DND-41 (cell line): ENCODE data around the gene CDH23.

Experiments used
- EZH2 ChIP-seq: IDR thresholded peaks from 3 replicates; pipeline ENCODE4 v1.6.1; 2012; ENCODE audit warnings: borderline replicate concordance, low read depth, mild to moderate bottlenecking, moderate library complexity, low read length, inconsistent platforms; ENCODE audit not compliant: severe bottlenecking
- TF ChIP-seq, protein P1 (sequence below): IDR thresholded peaks from 2 replicates; pipeline ENCODE4 v1.5.1; 2012; ENCODE audit warnings: borderline replicate concordance, low read length, moderate library complexity, mild to moderate bottlenecking; ENCODE audit not compliant: poor library complexity, severe bottlenecking; ENCODE audit errors: extremely low read depth

DNA sequence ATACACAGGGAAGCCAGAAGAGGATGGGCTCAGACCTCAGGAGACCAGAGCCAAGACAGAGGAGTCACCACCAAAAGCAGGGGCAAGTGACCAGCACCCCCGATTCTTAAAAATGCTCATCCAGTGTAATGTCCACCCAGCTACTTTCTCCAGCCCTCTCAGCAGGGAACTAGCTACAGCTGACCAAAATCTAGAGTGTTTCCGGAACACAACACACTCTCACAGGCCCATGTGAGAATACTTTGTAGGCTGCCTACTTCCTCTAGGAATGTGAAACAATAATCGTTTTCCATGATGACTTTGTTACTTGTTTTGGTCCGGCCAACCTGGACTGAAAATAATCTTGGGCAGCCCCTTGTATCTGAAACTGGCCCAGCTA is 439.9 kb downstream of the CDH23 start:
- TF ChIP-seq, protein P1, sequence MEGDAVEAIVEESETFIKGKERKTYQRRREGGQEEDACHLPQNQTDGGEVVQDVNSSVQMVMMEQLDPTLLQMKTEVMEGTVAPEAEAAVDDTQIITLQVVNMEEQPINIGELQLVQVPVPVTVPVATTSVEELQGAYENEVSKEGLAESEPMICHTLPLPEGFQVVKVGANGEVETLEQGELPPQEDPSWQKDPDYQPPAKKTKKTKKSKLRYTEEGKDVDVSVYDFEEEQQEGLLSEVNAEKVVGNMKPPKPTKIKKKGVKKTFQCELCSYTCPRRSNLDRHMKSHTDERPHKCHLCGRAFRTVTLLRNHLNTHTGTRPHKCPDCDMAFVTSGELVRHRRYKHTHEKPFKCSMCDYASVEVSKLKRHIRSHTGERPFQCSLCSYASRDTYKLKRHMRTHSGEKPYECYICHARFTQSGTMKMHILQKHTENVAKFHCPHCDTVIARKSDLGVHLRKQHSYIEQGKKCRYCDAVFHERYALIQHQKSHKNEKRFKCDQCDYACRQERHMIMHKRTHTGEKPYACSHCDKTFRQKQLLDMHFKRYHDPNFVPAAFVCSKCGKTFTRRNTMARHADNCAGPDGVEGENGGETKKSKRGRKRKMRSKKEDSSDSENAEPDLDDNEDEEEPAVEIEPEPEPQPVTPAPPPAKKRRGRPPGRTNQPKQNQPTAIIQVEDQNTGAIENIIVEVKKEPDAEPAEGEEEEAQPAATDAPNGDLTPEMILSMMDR: no peak
- no peak for TF ChIP-seq EZH2
